HG03565 (cell line): ENCODE data around the gene KBTBD12.
"Not testable (repeated sequence)": the region's sequence is repeated elsewhere in the genome, so short reads cannot be mapped to it uniquely, and the experiment has no call there.

Source experiments
- ATAC-seq: cut with Tn5 transposase; IDR thresholded peaks from one replicate; pipeline ENCODE4 v1.9.1; 2021; ENCODE audit warnings: mild to moderate bottlenecking, moderate library complexity; ENCODE audit not compliant: unreplicated experiment

KBTBD12 gene

DNA sequence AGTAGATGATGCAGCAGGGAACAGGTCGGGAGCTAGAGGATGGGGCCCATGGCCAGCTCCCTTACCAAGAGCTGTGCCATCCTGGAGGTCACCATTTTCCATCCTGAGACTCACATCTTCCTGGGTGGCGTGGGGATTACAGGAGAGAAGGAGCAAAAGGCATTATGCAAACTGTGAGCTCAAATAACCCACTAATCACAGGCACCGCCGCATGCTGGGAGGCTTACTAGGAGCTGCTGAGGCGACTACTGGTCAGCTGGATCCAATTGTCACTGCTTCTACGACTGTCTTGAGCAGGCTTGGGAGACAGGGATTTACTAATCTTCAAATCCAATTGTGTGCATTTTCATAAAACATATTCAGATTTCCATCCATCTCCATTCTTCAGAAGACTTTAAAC is 12.5 kb upstream of the KBTBD12 start:
- ATAC-seq, result no peak

- ATAC-seq, result no peak
These were observed 11.2 kb upstream of the KBTBD12 start for GRCh38 chr3:127903611-127904375.

GRCh38 chr3:127905556-127905955 is 9.5 kb upstream of the KBTBD12 start:
- ATAC-seq, result no peak

GRCh38 chr3:127906653-127907052 is 8.4 kb upstream of the KBTBD12 start:
- not testable (repeated sequence) for ATAC-seq

GRCh38 chr3:127908202-127908601 is 6.8 kb upstream of the KBTBD12 start:
- ATAC-seq, result no peak

DNA sequence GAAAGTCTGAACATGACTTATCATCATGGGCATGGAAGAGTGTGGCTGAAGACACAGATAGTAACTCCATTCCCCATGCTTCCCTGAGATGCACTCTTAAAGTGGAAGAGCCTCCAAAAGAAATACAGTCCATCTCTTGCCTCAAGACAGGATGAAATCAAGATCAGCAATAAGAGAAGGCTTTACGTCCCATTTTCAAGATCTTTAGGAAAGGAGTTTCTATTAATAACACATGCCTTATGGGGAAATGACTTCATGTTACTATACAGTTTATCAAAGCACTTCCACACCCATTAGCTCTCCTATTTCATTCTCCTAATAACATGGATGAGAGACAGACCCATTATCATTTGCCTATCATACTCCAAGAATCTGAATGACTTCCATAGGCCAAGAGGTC is 6.1 kb upstream of the KBTBD12 start:
- no peak for ATAC-seq

DNA sequence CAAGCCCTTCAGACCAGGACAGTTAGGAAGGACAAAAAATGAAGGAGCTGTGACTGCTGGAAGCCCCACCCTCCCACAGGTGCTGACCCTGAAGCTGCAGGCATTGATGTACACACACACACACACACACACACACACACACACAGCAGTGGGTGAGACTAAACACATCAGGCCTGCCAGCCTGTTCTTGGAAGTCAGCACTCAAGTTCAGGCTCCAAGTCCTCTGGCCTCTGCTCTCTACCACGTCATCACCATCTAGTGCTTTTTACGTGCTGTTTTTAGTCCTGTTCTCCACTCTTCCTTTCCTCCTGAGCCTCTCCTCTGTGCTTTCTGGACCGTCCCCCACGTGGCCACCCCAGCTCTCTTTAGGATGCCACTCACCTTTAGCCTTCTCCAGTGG is 5.4 kb upstream of the KBTBD12 start:
- ATAC-seq, result no peak

DNA sequence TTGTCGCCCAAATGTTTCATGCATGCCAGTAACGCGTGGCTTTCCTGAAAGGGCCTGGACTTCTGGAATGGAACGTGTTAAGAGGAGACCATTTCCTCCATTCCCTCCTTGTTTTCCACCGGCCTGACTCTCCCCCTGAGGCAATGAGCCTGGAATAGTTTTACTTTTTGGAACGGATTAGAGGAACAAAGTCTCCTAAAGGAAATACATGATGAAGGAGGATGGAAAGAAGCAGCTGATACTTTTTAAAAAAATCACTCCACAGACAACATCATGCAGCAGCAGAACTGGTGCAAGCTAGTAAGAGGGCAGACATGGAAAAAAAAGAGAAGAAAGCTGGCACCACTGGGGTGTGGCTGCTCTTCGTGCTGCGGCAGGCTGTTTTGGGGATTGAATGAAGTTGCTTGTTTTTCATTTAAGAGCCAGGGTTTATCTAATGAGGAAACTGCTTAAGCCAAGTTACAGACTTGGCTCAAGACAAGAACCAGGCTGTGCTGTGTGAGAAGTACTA is 3.6 kb upstream of the KBTBD12 start:
- no peak for ATAC-seq

- ATAC-seq, result not testable (repeated sequence)
These were observed 1.2 kb upstream of the KBTBD12 start for GRCh38 chr3:127913841-127914240.

- no peak for ATAC-seq
These were observed 448 bp upstream of the KBTBD12 start for GRCh38 chr3:127914584-127914983.

DNA sequence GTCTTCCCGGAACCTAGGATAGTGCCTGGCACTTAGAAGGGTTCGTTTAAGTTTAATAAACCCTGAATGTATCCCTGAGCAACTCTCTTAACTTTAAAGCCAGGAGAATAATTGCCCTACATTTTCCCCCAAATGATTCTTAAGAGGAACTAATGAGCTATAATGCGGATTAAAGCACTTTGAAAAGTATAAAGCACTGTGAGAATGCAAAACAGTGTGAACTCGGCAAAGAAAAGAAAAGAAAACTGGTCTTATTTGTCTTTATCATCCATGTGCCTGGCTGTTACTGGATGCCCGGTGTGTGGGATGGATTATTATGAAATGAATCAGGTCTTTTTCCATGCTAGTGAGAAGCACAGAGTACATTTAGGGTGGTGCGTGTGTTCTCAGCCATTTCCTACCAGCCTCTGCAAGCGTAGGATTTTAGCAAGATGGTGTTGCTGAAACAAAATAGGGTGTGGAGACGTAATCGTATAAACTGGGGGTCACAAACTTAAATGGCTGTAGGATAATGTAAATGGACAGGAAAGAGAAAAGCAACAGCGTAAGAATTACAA is 983 bp downstream of the KBTBD12 start:
- no peak for ATAC-seq

DNA sequence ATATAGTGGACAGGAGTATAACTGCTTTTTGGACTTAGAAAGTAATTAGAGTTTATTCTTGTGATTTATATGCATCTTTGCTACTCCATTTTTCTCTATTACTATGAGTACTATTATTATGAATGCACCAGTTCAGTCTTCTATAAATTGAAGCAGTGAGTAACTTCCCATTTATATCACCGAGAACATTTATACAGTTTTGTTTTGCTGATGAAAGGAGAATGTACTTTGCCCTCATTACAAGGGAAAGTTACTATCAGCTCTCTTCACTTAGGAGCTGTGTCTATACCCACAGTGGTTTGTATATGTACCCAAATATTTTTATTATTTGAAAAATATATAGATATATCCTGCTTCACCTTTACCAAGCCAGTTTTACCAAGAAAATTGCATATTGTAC is 5.7 kb downstream of the KBTBD12 start:
- ATAC-seq, result no peak

GRCh38 chr3:127923611-127924010 is 8.6 kb downstream of the KBTBD12 start:
- no peak for ATAC-seq

DNA sequence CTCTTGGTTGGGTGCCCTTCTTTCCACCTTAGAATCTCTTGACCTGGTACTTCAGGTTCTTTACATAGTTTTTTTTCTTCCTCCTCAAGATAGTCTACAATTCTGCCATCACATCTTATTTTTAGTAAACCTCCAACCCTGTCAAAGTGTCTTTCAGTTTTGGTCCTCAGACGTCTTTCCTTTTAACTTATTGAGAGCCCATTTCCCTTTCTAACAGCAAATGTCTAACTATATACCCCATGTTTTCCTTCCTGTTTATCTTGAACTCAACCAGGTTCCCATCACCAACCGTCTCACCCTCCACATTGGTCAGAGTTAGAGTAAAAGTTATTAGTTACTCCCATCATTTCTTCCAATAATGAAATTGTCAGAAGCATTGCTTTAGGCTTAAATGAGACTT is 10.4 kb downstream of the KBTBD12 start:
- ATAC-seq, result no peak

- no peak for ATAC-seq
These were observed 13.0 kb downstream of the KBTBD12 start for GRCh38 chr3:127927829-127928604.

- no peak for ATAC-seq
These were observed 14.9 kb downstream of the KBTBD12 start for GRCh38 chr3:127929818-127930413.

- no peak for ATAC-seq
These were observed 18.4 kb downstream of the KBTBD12 start for GRCh38 chr3:127933396-127933795.

GRCh38 chr3:127938800-127939199 is 23.8 kb downstream of the KBTBD12 start:
- ATAC-seq, result no peak

- ATAC-seq, result no peak
These were observed 25.1 kb downstream of the KBTBD12 start for GRCh38 chr3:127940116-127940515.

DNA sequence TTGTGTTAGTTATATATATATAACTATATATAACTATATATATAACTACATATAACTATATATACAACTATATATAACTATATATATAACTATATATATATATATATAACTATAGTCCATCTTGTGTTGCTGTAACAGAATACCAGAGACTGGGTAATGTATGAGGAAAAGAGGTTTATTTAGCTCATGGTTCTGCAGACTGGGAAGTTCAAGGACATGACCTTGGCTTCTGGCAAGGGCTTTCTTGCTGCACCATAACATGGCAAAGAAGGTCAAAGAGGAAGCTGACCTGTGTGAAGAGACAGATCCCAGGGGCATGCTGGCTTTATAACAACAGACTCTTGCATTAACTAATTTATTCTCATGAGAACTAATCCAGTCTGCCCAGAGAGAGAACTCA is 27.6 kb downstream of the KBTBD12 start:
- no peak for ATAC-seq

DNA sequence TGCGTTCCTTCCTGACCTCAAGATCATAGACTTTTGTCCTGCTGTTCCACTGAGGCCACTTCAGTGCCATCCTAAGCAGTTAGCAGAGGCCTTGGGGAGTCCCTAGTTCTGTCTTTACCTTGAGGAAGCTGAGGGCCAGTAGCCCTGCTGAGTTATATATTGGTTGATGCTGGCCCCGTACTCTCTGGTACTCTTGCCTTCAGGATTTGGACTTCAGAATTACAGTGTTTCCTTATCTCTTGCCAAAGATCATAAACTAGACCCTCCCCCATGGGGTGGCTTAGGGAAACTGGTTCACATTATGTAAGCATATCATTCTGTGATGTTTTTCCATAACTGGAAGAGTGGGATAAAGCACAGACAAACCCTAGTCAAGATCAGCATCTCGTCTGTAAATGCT is 33.2 kb downstream of the KBTBD12 start:
- ATAC-seq, result no peak
